Naive B cell (primary cell): Measurements from ENCODE around the gene DIS3L2. TPM values are rescaled to one million over a fixed set of nuclear protein-coding genes. Genes with fewer than 3 reads are reported as not detected.
"Not testable (repeated sequence)": the region's sequence is repeated elsewhere in the genome, so short reads cannot be mapped to it uniquely, and the experiment has no call there.

Experiments
- ATAC-seq, 2 donors: fragments of 150-1000 bp; cut with Tn5 transposase; 2 replicates each; pipeline ENCODE4 v1.10.0; 2021; ENCODE audit warnings: low read depth in 2 of 2, mild to moderate bottlenecking in 2 of 2, moderate library complexity in 2 of 2
- DNase-seq: peaks from one replicate; pipeline ENCODE4 v3.0.0; 2022
- H3K27ac Mint-ChIP-seq, 6 donors: one replicate each; pipeline ENCODE4 v1.8.0; 2020 to 2022; ENCODE audit warnings: mild to moderate bottlenecking in 6 of 6, mixed read lengths in 6 of 6, moderate library complexity in 5 of 6, inconsistent platforms in 2 of 6
- H3K27me3 Mint-ChIP-seq, 3 donors: one replicate each; pipeline ENCODE4 v1.8.0; 2021 to 2022; ENCODE audit warnings: mixed read lengths in 3 of 3, mild to moderate bottlenecking in 1 of 3
- H3K36me3 Mint-ChIP-seq, 2 donors: one replicate each; pipeline ENCODE4 v1.8.0; 2020 to 2022; ENCODE audit warnings: mixed read lengths in 2 of 2, inconsistent platforms in 1 of 2, mild to moderate bottlenecking in 1 of 2
- H3K4me1 Mint-ChIP-seq, 3 donors: one replicate each; pipeline ENCODE4 v1.8.0; 2020 to 2022; ENCODE audit warnings: mixed read lengths in 3 of 3, inconsistent platforms in 1 of 3, mild to moderate bottlenecking in 1 of 3, moderate library complexity in 1 of 3
- H3K4me3 Mint-ChIP-seq, 8 donors: one replicate each; pipeline ENCODE4 v1.8.0; 2020 to 2022; ENCODE audit warnings: mild to moderate bottlenecking in 8 of 8, mixed read lengths in 8 of 8, moderate library complexity in 8 of 8, inconsistent platforms in 2 of 8
- H3K9me3 Mint-ChIP-seq, 7 donors: one replicate each; pipeline ENCODE4 v1.8.0; 2020 to 2022; ENCODE audit warnings: mixed read lengths in 7 of 7, mild to moderate bottlenecking in 5 of 7, inconsistent platforms in 2 of 7, moderate library complexity in 1 of 7
- polyA plus RNA-seq, 6 donors: library from polyadenylated mRNA; unstranded; fragments of 300-500 nt; fragmentation: Illumina TruSeq; gene quantifications; one replicate each; pipeline ENCODE4 v1.2.3, GENCODE V29; 2021; ENCODE audit warnings: low read depth in 6 of 6

Gene DIS3L2
- polyA plus RNA-seq, 6 donors from 2014 or later = 6.0 to 29.0 (median 17.6) TPM

DNA sequence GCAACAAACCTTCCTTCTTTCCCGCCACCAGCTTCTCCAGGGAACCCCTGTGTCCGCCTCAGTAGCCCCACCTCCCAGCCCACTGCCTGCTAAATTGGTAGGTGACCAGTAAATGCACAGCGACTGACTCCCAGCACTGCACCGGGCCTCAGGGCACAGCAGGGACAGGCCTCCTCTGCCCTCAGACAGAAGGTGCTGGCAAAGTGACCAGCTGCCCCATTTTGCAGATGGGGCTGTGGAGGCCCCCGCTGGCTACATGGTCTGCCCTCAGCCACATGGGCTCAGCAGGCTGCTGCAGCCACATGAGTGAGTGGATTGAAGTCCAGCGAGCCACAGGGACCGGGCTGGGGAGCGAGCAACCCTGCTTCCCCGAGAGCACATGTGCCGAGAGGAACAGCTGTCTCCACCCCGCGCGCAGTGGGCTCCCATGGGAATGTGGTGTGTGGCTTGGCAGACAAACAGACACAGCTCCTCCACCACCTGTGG lies 27.6 kb upstream of the DIS3L2 start:
- peaks cover 0 to 17% (median 9%) of the 10 kb centered on the region in 3 donors for H3K27me3 Mint-ChIP-seq
- no peak overlapping the region for H3K27ac Mint-ChIP-seq
- no peak overlapping the region for H3K4me3 Mint-ChIP-seq
- H3K9me3 Mint-ChIP-seq = no peaks in the 10 kb centered on the region
- peaks cover 4 to 14% (median 8%) of the 10 kb centered on the region in 3 donors for H3K4me1 Mint-ChIP-seq
- H3K36me3 Mint-ChIP-seq = no peaks in the 10 kb centered on the region
- ATAC-seq (peak; percentile 47 to 55), DNase-seq (no peak)

DNA sequence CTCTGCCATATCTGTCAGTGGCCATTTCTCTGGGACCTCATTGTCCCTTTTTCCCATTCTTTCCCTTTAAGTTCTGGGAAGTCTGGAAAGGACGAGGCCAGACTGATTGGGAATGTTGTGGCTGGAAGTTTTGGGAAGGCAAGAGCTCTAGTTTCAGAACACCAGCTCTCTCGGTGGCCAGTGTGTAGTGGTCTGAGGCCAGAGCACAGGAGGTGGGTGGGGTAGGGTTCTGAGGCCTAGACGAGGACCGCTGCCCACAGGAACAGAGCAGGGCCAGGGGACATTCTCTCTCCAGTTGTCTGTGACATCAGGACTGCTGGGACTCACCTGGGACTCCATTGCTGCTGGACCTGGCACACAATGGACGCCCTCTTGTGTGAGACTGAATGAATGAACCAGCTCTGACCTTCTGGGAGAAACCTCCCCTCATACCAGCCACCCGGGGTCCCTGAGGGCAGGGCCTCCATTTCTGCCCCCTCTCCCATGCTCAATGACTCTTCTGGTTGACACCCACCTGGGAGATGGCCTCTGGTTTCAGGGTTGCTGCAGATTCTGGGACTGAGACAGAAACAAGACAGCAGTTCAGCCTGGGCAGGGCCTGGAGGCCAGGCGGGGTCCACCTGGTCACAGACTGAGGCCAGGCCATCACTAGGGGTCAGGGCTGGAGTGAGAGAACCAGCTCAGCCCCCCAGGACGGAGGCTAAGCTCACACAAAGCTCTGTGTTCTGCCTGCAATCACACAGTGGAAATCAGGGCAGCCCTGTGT lies 26.9 kb upstream of the DIS3L2 start:
- H3K9me3 Mint-ChIP-seq = no peaks in the 10 kb centered on the region
- no peaks in the 10 kb centered on the region for H3K36me3 Mint-ChIP-seq

GRCh38 chr2:231935207-231935524 lies 26.3 kb upstream of the DIS3L2 start:
- Mint-ChIP-seq H3K36me3 (no peaks in the 10 kb centered on the region), H3K4me1 (peaks cover 4 to 14% (median 8%) of the 10 kb centered on the region in 3 donors), H3K27me3 (peaks cover 0 to 6% (median 0%) of the 10 kb centered on the region in 3 donors), H3K9me3 (no peaks in the 10 kb centered on the region), H3K4me3 (no peak overlapping the region), H3K27ac (no peak overlapping the region)
- no peak for DNase-seq
- ATAC-seq = no peak

More for the DNA sequence above, 26.9 kb upstream of the DIS3L2 start:
- H3K27me3 Mint-ChIP-seq = peaks cover 0 to 11% (median 3%) of the 10 kb centered on the region in 3 donors
- ATAC-seq (no peak), DNase-seq (no peak)
- no peak overlapping the region for H3K4me3 Mint-ChIP-seq
- peaks cover 4 to 14% (median 8%) of the 10 kb centered on the region in 3 donors for H3K4me1 Mint-ChIP-seq
- no peak overlapping the region for H3K27ac Mint-ChIP-seq

- Mint-ChIP-seq H3K4me3 (no peak overlapping the region), H3K27ac (no peak overlapping the region), H3K9me3 (no peaks in the 10 kb centered on the region), H3K4me1 (peaks cover 4 to 14% (median 8%) of the 10 kb centered on the region in 3 donors), H3K27me3 (peaks cover 0 to 7% (median 4%) of the 10 kb centered on the region in 3 donors), H3K36me3 (no peaks in the 10 kb centered on the region)
- DNase-seq = no peak
- no peak for ATAC-seq
These were observed 25.7 kb upstream of the DIS3L2 start for GRCh38 chr2:231935815-231936214.

DNA sequence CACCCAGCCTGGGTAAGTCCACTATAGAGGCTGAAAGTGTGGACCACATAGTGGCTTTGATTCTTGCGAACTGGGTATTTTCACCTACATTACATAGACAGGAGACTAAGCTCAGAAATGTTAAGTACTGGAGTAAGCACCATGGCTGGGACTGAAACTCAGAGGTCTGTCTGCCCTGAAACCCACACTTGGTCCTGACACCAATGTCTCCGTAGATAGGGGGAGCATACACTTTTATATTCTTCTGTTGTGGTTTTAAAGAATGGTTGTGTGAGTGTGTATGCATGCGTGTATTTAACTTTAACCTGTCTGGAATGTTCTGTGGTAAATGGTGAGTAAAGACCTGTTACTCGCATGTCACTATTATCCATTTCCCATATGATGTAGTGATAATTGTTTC lies 25.0 kb upstream of the DIS3L2 start:
- H3K27ac Mint-ChIP-seq = peak overlapping the region in 1 of 6 donors; percentile 76
- ATAC-seq (no peak), DNase-seq (no peak)
- H3K4me3 Mint-ChIP-seq = no peak overlapping the region
- H3K9me3 Mint-ChIP-seq = no peaks in the 10 kb centered on the region
- peaks cover 0 to 14% (median 10%) of the 10 kb centered on the region in 3 donors for H3K27me3 Mint-ChIP-seq
- H3K4me1 Mint-ChIP-seq = peaks cover 4 to 14% (median 8%) of the 10 kb centered on the region in 3 donors
- no peaks in the 10 kb centered on the region for H3K36me3 Mint-ChIP-seq

- Mint-ChIP-seq H3K27me3 (peaks cover 0 to 17% (median 13%) of the 10 kb centered on the region in 3 donors), H3K4me1 (peaks cover 4 to 14% (median 8%) of the 10 kb centered on the region in 3 donors), H3K27ac (no peak overlapping the region), H3K9me3 (no peaks in the 10 kb centered on the region), H3K36me3 (no peaks in the 10 kb centered on the region), H3K4me3 (no peak overlapping the region)
- no peak for DNase-seq
- no peak for ATAC-seq
These were observed 24.5 kb upstream of the DIS3L2 start for GRCh38 chr2:231937057-231937456.

GRCh38 chr2:231939022-231939421 lies 22.5 kb upstream of the DIS3L2 start:
- H3K4me3 Mint-ChIP-seq = no peak overlapping the region
- H3K4me1 Mint-ChIP-seq = peaks cover 0 to 8% (median 3%) of the 10 kb centered on the region in 3 donors
- no peak for DNase-seq
- H3K9me3 Mint-ChIP-seq = no peaks in the 10 kb centered on the region
- no peak for ATAC-seq
- H3K27ac Mint-ChIP-seq = no peak overlapping the region
- no peaks in the 10 kb centered on the region for H3K36me3 Mint-ChIP-seq
- H3K27me3 Mint-ChIP-seq = peaks cover 0 to 13% (median 12%) of the 10 kb centered on the region in 3 donors

DNA sequence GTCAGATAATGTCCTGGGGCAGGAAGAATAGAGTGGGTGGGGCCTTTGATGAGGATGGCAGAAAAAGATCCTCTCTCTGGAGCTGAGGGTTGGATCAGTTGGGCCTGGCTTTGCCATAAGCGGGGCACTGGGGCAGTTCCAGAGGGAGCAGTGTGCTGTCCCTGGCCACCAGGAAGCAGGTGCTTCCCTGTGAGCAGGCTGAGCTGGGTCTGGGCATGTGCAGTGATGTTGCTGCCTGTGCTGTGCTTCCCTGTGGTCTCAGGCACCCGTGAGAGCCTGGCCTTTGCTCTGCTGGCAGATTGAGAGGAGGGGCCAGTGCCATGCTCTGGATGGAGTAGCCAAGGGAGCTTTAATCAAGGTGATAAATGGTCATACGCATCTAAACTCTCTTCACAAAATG lies 20.7 kb upstream of the DIS3L2 start:
- Mint-ChIP-seq H3K4me3 (no peak overlapping the region), H3K4me1 (no peaks in the 10 kb centered on the region), H3K9me3 (no peaks in the 10 kb centered on the region), H3K27ac (no peak overlapping the region), H3K27me3 (peaks cover 0 to 13% (median 12%) of the 10 kb centered on the region in 3 donors), H3K36me3 (no peaks in the 10 kb centered on the region)
- ATAC-seq (no peak), DNase-seq (no peak)

- Mint-ChIP-seq H3K27me3 (peaks cover 0 to 13% (median 12%) of the 10 kb centered on the region in 3 donors), H3K4me1 (no peaks in the 10 kb centered on the region), H3K4me3 (no peak overlapping the region), H3K27ac (no peak overlapping the region), H3K36me3 (no peaks in the 10 kb centered on the region), H3K9me3 (no peaks in the 10 kb centered on the region)
- DNase-seq = no peak
- ATAC-seq = no peak
These were observed 19.8 kb upstream of the DIS3L2 start for GRCh38 chr2:231941673-231942072.

DNA sequence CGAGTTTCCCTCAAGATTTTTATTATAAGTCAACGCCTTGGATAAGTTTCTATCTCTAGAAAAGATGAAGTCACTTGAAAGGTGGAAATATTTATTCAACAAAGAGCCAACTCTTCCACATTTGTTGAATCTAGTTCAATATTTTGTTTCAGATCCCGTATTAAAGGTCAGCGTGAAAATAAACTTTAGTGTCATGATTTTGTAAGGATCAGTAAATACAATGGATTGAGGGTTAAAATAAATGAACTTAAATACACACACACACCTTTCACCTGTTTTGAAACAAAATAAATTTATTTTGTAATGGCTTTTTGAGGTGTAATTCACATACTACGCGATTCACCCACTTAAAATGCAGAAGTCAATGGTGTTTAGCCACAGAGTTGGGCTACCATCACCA lies 19.3 kb upstream of the DIS3L2 start:
- Mint-ChIP-seq H3K4me3 (no peak overlapping the region), H3K27ac (no peak overlapping the region), H3K4me1 (no peaks in the 10 kb centered on the region), H3K9me3 (no peaks in the 10 kb centered on the region), H3K36me3 (no peaks in the 10 kb centered on the region), H3K27me3 (peaks cover 0 to 13% (median 12%) of the 10 kb centered on the region in 3 donors)
- DNase-seq = no peak
- ATAC-seq = no peak

DNA sequence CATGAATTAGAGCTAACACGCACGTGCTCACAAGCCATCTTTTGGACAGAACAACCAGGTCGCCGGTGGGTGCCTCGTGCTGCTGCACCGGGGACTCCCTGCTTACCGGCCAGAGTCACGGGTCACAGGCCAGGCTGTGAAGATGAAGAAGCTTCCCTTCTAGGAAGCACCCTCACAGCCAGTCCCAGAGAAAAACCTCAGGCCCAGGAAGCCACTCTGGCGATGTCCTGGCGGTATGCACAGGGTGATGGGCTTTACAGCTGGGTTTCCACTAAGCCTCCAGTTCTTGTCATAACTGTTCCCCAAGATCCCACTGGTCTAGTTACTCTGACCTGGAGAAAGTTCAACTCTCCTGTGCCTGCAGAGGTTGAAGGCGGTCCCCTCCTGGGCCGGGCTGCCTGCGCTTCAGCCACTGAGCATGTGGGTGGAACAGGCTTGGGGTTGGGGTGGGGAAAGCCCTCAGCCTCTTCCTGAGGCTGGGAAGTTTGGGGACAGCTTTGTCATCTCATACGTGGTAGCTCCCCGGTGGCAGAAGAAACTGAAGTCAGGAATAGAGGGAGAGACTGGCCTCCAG lies 15.2 kb upstream of the DIS3L2 start:
- ATAC-seq (no peak), DNase-seq (no peak)
- H3K4me3 Mint-ChIP-seq = no peak overlapping the region
- peaks cover 0 to 2% (median 0%) of the 10 kb centered on the region in 7 donors for H3K9me3 Mint-ChIP-seq
- no peak overlapping the region for H3K27ac Mint-ChIP-seq
- H3K4me1 Mint-ChIP-seq = no peaks in the 10 kb centered on the region
- peaks cover 0 to 5% (median 5%) of the 10 kb centered on the region in 3 donors for H3K27me3 Mint-ChIP-seq
- H3K36me3 Mint-ChIP-seq = no peaks in the 10 kb centered on the region

GRCh38 chr2:231947112-231947511 lies 14.4 kb upstream of the DIS3L2 start:
- not testable (repeated sequence) for H3K27ac Mint-ChIP-seq, H3K36me3 Mint-ChIP-seq, H3K4me3 Mint-ChIP-seq, H3K4me1 Mint-ChIP-seq, DNase-seq, ATAC-seq, H3K9me3 Mint-ChIP-seq, H3K27me3 Mint-ChIP-seq

DNA sequence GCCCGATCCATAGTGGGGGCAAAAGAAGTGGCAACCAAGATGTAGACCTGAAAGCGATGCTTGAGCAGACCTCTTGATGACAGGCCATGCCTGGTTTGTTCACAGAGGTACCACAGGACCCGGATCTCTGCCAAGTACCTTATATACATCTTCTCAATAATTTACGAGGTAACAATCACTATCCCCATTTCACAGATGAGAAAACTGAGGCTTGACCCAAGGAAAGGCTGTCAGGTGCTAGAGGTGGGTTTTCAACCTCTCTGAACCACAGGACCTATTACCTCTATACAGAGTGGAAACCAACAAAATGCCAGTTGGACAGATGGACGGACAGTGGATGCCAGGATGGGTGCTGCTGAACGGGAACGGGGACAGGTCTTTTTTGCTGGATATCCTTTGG lies 13.8 kb upstream of the DIS3L2 start:
- H3K36me3 Mint-ChIP-seq = no peaks in the 10 kb centered on the region
- ATAC-seq (no peak), DNase-seq (no peak)
- H3K4me3 Mint-ChIP-seq = no peak overlapping the region
- H3K27me3 Mint-ChIP-seq = peaks cover 0 to 7% (median 0%) of the 10 kb centered on the region in 3 donors
- peaks cover 0 to 7% (median 0%) of the 10 kb centered on the region in 7 donors for H3K9me3 Mint-ChIP-seq
- H3K4me1 Mint-ChIP-seq = no peaks in the 10 kb centered on the region
- H3K27ac Mint-ChIP-seq = no peak overlapping the region

DNA sequence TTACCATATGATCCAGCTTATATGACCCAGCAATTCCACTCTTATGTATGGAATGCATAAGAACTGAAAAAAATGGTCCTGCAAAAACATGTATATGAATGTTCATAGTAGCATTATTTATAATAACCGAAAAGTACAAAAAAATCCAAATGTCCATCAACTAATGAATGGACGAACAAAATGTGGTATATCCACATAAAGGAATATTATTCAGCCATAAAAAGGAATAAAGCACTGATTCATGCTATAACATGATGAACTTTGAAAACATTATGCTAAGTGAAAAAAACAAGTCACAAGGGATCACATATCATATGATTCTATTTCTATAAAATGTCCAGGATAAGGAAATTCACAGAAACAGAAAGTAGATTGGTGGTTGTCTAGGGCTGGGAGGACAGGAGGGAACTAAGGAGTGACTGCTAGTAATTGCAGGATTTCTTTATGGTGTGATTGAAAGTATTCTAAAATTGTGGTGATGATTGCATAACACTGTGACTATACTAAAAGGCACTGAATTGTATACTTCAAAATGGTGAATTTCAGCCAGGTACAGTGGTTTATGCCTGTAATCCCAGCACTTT lies 10.0 kb upstream of the DIS3L2 start:
- H3K27ac Mint-ChIP-seq = no peak overlapping the region
- no peak overlapping the region for H3K4me3 Mint-ChIP-seq
- DNase-seq = no peak
- no peaks in the 10 kb centered on the region for H3K4me1 Mint-ChIP-seq
- H3K9me3 Mint-ChIP-seq = peaks cover 0 to 7% (median 0%) of the 10 kb centered on the region in 7 donors
- H3K36me3 Mint-ChIP-seq = no peaks in the 10 kb centered on the region
- peaks cover 0 to 13% (median 12%) of the 10 kb centered on the region in 3 donors for H3K27me3 Mint-ChIP-seq
- no peak for ATAC-seq
